OCI-LY1 (cell line): ENCODE results near the gene PARD3B.

ENCODE experiments used
- H2AFZ ChIP-seq: fragments of 200-600 bp; sonication (generic), shearing (Covaris generic); 2 replicates; pipeline ENCODE4 v1.6.0; 2014; ENCODE audit warnings: antibody characterized with exemption, mild to moderate bottlenecking, low read length
- H3F3A ChIP-seq: fragments of 200-600 bp; sonication (generic), shearing (Covaris generic); 2 replicates; pipeline ENCODE4 v1.6.0; 2014; ENCODE audit warnings: mild to moderate bottlenecking, antibody characterized with exemption, low read length, moderate library complexity; ENCODE audit not compliant: insufficient read depth
- H3K27ac ChIP-seq: fragments of 200-600 bp; sonication (generic); 2 replicates; pipeline ENCODE4 v1.5.1; 2014; ENCODE audit warnings: low read length, mixed run types, mild to moderate bottlenecking, low read depth; ENCODE audit not compliant: poor library complexity, severe bottlenecking
- H3K27me3 ChIP-seq: fragments of 200-600 bp; sonication (generic); 2 replicates; pipeline ENCODE4 v1.6.0; 2014; ENCODE audit warnings: antibody characterized with exemption, mild to moderate bottlenecking, low read length, moderate library complexity; ENCODE audit not compliant: insufficient read depth
- H3K36me3 ChIP-seq: fragments of 200-600 bp; sonication (generic); 2 replicates; pipeline ENCODE4 v1.6.1; 2014; ENCODE audit warnings: mild to moderate bottlenecking, antibody characterized with exemption, low read length, moderate library complexity, mixed read lengths; ENCODE audit not compliant: insufficient read depth
- H3K4me1 ChIP-seq: fragments of 200-600 bp; sonication (generic); 2 replicates; pipeline ENCODE4 v1.5.1; 2014; ENCODE audit warnings: mild to moderate bottlenecking, low read length, moderate library complexity; ENCODE audit not compliant: insufficient read depth, severe bottlenecking
- H3K4me2 ChIP-seq: fragments of 200-600 bp; sonication (generic), shearing (Covaris generic); 2 replicates; pipeline ENCODE4 v1.6.1; 2014; ENCODE audit warnings: low read length
- H3K4me3 ChIP-seq: fragments of 200-600 bp; sonication (generic); 2 replicates; pipeline ENCODE4 v1.5.1; 2014; ENCODE audit warnings: low read length, low read depth, mild to moderate bottlenecking, mixed read lengths; ENCODE audit not compliant: poor library complexity, severe bottlenecking
- H3K79me2 ChIP-seq: fragments of 200-600 bp; shearing (Covaris generic); 2 replicates; pipeline ENCODE4 v1.6.1; 2016; ENCODE audit warnings: mixed run types, low read length, mixed read lengths; ENCODE audit not compliant: insufficient read depth
- H3K9ac ChIP-seq: fragments of 200-600 bp; sonication (generic), shearing (Covaris generic); 2 replicates; pipeline ENCODE4 v1.6.1; 2014; ENCODE audit warnings: mild to moderate bottlenecking, low read length, mixed read lengths
- H3K9me2 ChIP-seq: fragments of 200-600 bp; sonication (generic), shearing (Covaris generic); 2 replicates; pipeline ENCODE4 v1.6.1; 2014; ENCODE audit warnings: low read depth, mild to moderate bottlenecking, low read length, mixed read lengths
- H3K9me3 ChIP-seq: fragments of 200-600 bp; shearing (Covaris generic); 2 replicates; pipeline ENCODE4 v1.6.1; 2014; ENCODE audit warnings: low read length, mixed read lengths
- H4K20me1 ChIP-seq: fragments of 200-600 bp; sonication (generic), shearing (Covaris generic); 2 replicates; pipeline ENCODE4 v1.6.0; 2016; ENCODE audit warnings: mild to moderate bottlenecking, low read length; ENCODE audit not compliant: insufficient read depth
- EZH2 ChIP-seq: fragments of 200-600 bp; sonication (generic), shearing (Covaris generic); IDR thresholded peaks from 2 replicates; pipeline ENCODE4 v1.8.0; 2017; ENCODE audit warnings: borderline replicate concordance, mixed run types, mild to moderate bottlenecking, antibody characterized with exemption, low read length, moderate library complexity, mixed read lengths
- TF ChIP-seq, protein P1 (sequence below): fragments of 200-600 bp; sonication (generic), shearing (Covaris generic); IDR thresholded peaks from 2 replicates; pipeline ENCODE4 v1.5.1; 2017; ENCODE audit warnings: mild to moderate bottlenecking, antibody characterized with exemption, low read length, moderate library complexity, mixed read lengths

The PARD3B gene

DNA sequence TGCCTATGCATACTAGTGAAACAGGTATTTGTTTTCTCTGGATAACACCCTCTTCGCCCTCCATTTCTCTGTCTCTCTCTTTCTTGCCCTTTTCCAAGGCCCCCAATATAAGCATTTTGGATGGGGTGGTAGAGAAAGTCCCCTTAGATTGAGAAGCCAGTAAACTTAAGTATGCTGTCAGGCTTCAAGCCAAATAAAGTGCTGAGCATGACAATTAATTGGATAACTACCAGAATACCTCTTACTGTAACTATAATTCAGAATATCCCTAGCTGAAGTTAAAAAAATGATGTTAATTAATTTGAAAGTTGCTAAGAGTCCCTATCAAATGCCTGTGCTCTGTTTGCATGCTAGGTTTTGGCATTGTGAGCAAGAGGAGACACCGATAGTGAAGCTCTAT lies 324.8 kb downstream of the PARD3B start:
- no peak overlapping the region for H3K9ac ChIP-seq
- H3F3A ChIP-seq = no peaks in the 10 kb centered on the region
- H3K79me2 ChIP-seq = no peaks in the 10 kb centered on the region
- no peak overlapping the region for H3K4me3 ChIP-seq
- H3K4me1 ChIP-seq = no peaks in the 10 kb centered on the region
- no peaks in the 10 kb centered on the region for H3K9me3 ChIP-seq
- H3K27ac ChIP-seq = no peak overlapping the region
- H3K4me2 ChIP-seq = no peak overlapping the region
- H2AFZ ChIP-seq = no peak overlapping the region
- H4K20me1 ChIP-seq = no peaks in the 10 kb centered on the region
- H3K27me3 ChIP-seq = no peaks in the 10 kb centered on the region
- TF ChIP-seq EZH2 = no peak
- TF ChIP-seq, protein P1, sequence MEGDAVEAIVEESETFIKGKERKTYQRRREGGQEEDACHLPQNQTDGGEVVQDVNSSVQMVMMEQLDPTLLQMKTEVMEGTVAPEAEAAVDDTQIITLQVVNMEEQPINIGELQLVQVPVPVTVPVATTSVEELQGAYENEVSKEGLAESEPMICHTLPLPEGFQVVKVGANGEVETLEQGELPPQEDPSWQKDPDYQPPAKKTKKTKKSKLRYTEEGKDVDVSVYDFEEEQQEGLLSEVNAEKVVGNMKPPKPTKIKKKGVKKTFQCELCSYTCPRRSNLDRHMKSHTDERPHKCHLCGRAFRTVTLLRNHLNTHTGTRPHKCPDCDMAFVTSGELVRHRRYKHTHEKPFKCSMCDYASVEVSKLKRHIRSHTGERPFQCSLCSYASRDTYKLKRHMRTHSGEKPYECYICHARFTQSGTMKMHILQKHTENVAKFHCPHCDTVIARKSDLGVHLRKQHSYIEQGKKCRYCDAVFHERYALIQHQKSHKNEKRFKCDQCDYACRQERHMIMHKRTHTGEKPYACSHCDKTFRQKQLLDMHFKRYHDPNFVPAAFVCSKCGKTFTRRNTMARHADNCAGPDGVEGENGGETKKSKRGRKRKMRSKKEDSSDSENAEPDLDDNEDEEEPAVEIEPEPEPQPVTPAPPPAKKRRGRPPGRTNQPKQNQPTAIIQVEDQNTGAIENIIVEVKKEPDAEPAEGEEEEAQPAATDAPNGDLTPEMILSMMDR = no peak
- H3K9me2 ChIP-seq = no peaks in the 10 kb centered on the region
- no peaks in the 10 kb centered on the region for H3K36me3 ChIP-seq

DNA sequence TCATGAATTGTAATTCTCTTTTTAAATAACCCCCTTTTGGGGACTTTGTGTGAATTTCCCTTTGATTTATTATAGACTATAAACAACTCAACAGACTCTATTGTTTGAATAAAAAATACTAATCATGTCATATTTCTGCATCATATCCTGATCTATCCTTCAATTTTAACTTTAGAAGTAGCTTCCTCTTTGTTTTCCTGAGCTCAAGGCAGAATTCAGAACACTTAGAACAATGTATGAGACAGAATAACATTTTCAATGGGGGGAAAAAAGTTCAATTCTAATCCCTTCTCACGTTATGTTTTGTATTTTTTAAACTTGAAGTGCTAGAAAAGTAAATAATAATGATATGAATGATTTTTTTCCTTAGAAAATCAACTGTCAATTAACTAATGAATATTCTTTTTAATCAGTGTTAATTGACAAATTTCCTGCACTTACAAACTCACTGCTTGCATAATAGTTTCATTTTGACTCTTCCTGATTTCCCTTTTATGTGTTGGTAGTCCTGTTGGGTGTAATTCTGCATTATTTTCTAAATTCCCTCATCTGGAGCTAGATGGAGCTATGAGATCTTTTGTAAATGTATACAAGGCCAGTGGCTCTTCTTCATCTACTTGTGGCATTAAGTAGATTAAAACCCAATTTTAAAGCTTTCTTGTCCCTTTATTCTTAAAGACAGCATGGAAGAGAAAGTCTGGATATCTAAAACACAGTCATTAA lies 326.1 kb downstream of the PARD3B start:
- no peak overlapping the region for H3K27ac ChIP-seq
- no peaks in the 10 kb centered on the region for H3K9me3 ChIP-seq
- H3K36me3 ChIP-seq = no peaks in the 10 kb centered on the region
- TF ChIP-seq EZH2 = no peak
- TF ChIP-seq, protein P1 = peak; percentile 11; the same call in 1 of the 2 replicates
- no peaks in the 10 kb centered on the region for H3K4me1 ChIP-seq
- no peaks in the 10 kb centered on the region for H3K9me2 ChIP-seq
- H2AFZ ChIP-seq = no peak overlapping the region
- H4K20me1 ChIP-seq = no peaks in the 10 kb centered on the region
- no peaks in the 10 kb centered on the region for H3K27me3 ChIP-seq
- H3K79me2 ChIP-seq = no peaks in the 10 kb centered on the region
- H3K9ac ChIP-seq = no peak overlapping the region
- H3K4me2 ChIP-seq = no peak overlapping the region
- no peaks in the 10 kb centered on the region for H3F3A ChIP-seq
- H3K4me3 ChIP-seq = no peak overlapping the region

DNA sequence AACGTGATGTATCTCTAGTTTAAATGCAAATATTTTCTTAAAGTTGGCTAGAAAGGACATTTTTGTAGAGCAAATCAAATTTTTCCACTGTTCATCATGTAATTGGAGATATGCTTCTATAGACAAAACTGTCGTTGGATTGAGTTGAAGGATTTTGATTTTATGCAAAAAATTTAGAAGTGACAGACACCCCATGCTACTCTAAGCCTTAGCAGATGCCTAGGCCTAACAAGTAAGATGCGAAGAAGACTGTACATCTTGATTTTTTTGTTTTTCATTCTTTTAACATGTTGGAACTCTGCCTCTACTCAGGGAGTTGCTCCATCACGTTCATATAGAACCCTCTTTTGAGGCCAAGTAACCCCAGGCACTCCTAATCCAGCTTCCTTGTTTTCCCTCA lies 331.0 kb downstream of the PARD3B start:
- H3K9me2 ChIP-seq = no peaks in the 10 kb centered on the region
- no peak overlapping the region for H3K4me2 ChIP-seq
- H3K36me3 ChIP-seq = no peaks in the 10 kb centered on the region
- H2AFZ ChIP-seq = no peak overlapping the region
- no peak overlapping the region for H3K27ac ChIP-seq
- H3K27me3 ChIP-seq = no peaks in the 10 kb centered on the region
- no peak overlapping the region for H3K9ac ChIP-seq
- H3F3A ChIP-seq = no peaks in the 10 kb centered on the region
- H4K20me1 ChIP-seq = no peaks in the 10 kb centered on the region
- no peak for TF ChIP-seq EZH2
- TF ChIP-seq, protein P1 = no peak
- no peaks in the 10 kb centered on the region for H3K4me1 ChIP-seq
- H3K79me2 ChIP-seq = no peaks in the 10 kb centered on the region
- no peak overlapping the region for H3K4me3 ChIP-seq
- no peaks in the 10 kb centered on the region for H3K9me3 ChIP-seq
